Kidney (tissue), 14 donors: ENCODE results near the gene P2RX6. TPM values are rescaled to one million over a fixed set of nuclear protein-coding genes. Genes with fewer than 3 reads are reported as not detected.
"Not testable (repeated sequence)": the region's sequence is repeated elsewhere in the genome, so short reads cannot be mapped to it uniquely, and the experiment has no call there.

ENCODE experiments used
- DNase-seq, 5 donors: peaks; one replicate each; pipeline ENCODE4 v3.0.0-alpha.2; 2013 to 2020
- FAIRE-seq: peaks from 2 replicates; lab custom pipeline; 2012; peaks lifted over from hg19 to GRCh38; lab: Jason Lieb, UNC
- H3K27ac ChIP-seq, 2 donors: one replicate each; pipeline ENCODE4 v1.7.0; 2013; ENCODE audit warnings: low read depth in 2 of 2, low read length in 2 of 2, inconsistent platforms in 1 of 2
- H3K27me3 ChIP-seq: one replicate; pipeline ENCODE4 v1.7.1; 2013; ENCODE audit warnings: low read length, inconsistent platforms; ENCODE audit not compliant: control insufficient read depth, insufficient read depth
- H3K36me3 ChIP-seq, 3 donors: one replicate each; pipeline versions ENCODE4 v1.7.0 to v1.7.1; 2013; ENCODE audit warnings: low read length in 3 of 3, control low read depth in 1 of 3, inconsistent platforms in 1 of 3; ENCODE audit not compliant: insufficient read depth in 3 of 3, control insufficient read depth in 2 of 3
- H3K4me1 ChIP-seq, 3 donors: one replicate each; pipeline versions ENCODE4 v1.7.0 to v1.7.1; 2013; ENCODE audit warnings: low read length in 3 of 3, inconsistent platforms in 1 of 3, low read depth in 1 of 3; ENCODE audit not compliant: control insufficient read depth in 2 of 3, insufficient read depth in 2 of 3
- H3K4me3 ChIP-seq, 3 donors: one replicate each; pipeline versions ENCODE4 v1.7.0 to v1.8.1; 2013; ENCODE audit warnings: low read length in 3 of 3, control low read depth in 1 of 3, inconsistent platforms in 1 of 3
- H3K9ac ChIP-seq, 3 donors: one replicate each; pipeline versions ENCODE4 v1.7.0 to v1.7.1; 2013; ENCODE audit warnings: low read length in 3 of 3, control low read depth in 1 of 3, inconsistent platforms in 1 of 3
- H3K9me3 ChIP-seq, 3 donors: one replicate each; pipeline versions ENCODE4 v1.7.0 to v1.7.1; 2013; ENCODE audit warnings: low read length in 3 of 3, control low read depth in 1 of 3, inconsistent platforms in 1 of 3; ENCODE audit not compliant: control insufficient read depth in 2 of 3, insufficient read depth in 1 of 3
- intact Hi-C: fragments of 100-400 bp; cut with DNase I; formaldehyde crosslinking; loops from one replicate; pipeline ENCODE4 v1.11.1; 2022
- polyA plus RNA-seq: library from polyadenylated mRNA; stranded (reverse); fragments of 350-450 nt; fragmentation: Illumina TruSeq; extraction: RNeasy Lipid Tissue Mini Kit (QIAGEN cat#74804); gene quantifications from one replicate; pipeline ENCODE4 v1.2.3, GENCODE V29; 2014; ENCODE audit warnings: low read depth, low replicate concordance; ENCODE audit not compliant: insufficient read depth
- total RNA-seq: library from RNA; stranded (reverse); fragmentation: NEBNext Ultra II Directional; extraction: Animal tissue kit (Norgen Biotek cat#: 25700); gene quantifications from one replicate; pipeline ENCODE4 v1.2.1, GENCODE V29; 2021
- TF ChIP-seq, protein P1 (sequence below): IDR thresholded peaks from 3 replicates; pipeline ENCODE4 v1.5.1; 2012; ENCODE audit warnings: mild to moderate bottlenecking, moderate library complexity, borderline replicate concordance; ENCODE audit not compliant: insufficient read depth; ENCODE audit errors: extremely low read depth
- donor health status: control.
- donor health status: control.
- donor health status: control.
- donor health status: control.
- donor health status: control.
- donor health status: DM: yes; HTN: yes; CAD: no.
- donor health status: Normal renal cell carcinoma (clear cell type).

The P2RX6 gene
- total and polyA plus RNA-seq, 2 donors from 2014 or later, result 1.0 to 1.6 TPM

GRCh38 chr22:21038405-21038804 is 23.4 kb downstream of the P2RX6 start:
- Histone ChIP-seq H3K27ac (no peak overlapping the region), H3K9ac (no peak overlapping the region), H3K4me3 (no peak overlapping the region), H3K9me3 (no peaks in the 10 kb centered on the region), H3K27me3 (no peaks in the 10 kb centered on the region), H3K36me3 (no peaks in the 10 kb centered on the region), H3K4me1 (no peaks in the 10 kb centered on the region)
- no peak for FAIRE-seq
- TF ChIP-seq, protein P1, sequence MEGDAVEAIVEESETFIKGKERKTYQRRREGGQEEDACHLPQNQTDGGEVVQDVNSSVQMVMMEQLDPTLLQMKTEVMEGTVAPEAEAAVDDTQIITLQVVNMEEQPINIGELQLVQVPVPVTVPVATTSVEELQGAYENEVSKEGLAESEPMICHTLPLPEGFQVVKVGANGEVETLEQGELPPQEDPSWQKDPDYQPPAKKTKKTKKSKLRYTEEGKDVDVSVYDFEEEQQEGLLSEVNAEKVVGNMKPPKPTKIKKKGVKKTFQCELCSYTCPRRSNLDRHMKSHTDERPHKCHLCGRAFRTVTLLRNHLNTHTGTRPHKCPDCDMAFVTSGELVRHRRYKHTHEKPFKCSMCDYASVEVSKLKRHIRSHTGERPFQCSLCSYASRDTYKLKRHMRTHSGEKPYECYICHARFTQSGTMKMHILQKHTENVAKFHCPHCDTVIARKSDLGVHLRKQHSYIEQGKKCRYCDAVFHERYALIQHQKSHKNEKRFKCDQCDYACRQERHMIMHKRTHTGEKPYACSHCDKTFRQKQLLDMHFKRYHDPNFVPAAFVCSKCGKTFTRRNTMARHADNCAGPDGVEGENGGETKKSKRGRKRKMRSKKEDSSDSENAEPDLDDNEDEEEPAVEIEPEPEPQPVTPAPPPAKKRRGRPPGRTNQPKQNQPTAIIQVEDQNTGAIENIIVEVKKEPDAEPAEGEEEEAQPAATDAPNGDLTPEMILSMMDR, result no peak
- no peak for DNase-seq
- intact Hi-C loops, result no loop called here

- H3K36me3 ChIP-seq, H3K27ac ChIP-seq, FAIRE-seq, DNase-seq, H3K4me1 ChIP-seq, H3K27me3 ChIP-seq, H3K4me3 ChIP-seq, H3K9me3 ChIP-seq, intact Hi-C loops, H3K9ac ChIP-seq: not testable (repeated sequence)
Observed at GRCh38 chr22:21039158-21039557, 24.2 kb downstream of the P2RX6 start.

DNA sequence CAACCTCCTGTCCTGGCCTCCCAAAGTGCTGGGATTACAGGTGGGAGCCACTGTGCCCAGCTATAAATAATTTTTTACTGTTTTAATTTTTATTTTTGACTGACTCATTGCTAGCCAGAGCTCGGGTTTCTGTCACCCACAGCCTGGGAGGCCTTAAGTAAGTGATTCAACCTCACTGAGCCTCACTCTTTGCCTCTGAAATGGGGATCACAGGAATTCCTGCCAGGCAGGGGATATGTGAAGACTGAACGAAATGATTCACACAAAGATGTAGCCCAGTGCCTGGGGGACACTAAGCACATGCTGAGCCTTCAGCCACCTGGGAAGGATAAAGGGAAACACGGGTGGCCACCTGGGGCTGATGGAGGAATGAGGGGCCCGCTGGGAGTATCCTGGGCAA is 27.0 kb downstream of the P2RX6 start:
- DNase-seq (no peak), FAIRE-seq (no peak)
- intact Hi-C loops, result no loop called here
- Histone ChIP-seq H3K9ac (no peak overlapping the region), H3K4me3 (no peak overlapping the region), H3K27me3 (no peaks in the 10 kb centered on the region), H3K4me1 (peaks cover 0 to 6% (median 0%) of the 10 kb centered on the region in 3 donors), H3K27ac (no peak overlapping the region), H3K9me3 (no peaks in the 10 kb centered on the region), H3K36me3 (no peaks in the 10 kb centered on the region)
- TF ChIP-seq, protein P1, result no peak

DNA sequence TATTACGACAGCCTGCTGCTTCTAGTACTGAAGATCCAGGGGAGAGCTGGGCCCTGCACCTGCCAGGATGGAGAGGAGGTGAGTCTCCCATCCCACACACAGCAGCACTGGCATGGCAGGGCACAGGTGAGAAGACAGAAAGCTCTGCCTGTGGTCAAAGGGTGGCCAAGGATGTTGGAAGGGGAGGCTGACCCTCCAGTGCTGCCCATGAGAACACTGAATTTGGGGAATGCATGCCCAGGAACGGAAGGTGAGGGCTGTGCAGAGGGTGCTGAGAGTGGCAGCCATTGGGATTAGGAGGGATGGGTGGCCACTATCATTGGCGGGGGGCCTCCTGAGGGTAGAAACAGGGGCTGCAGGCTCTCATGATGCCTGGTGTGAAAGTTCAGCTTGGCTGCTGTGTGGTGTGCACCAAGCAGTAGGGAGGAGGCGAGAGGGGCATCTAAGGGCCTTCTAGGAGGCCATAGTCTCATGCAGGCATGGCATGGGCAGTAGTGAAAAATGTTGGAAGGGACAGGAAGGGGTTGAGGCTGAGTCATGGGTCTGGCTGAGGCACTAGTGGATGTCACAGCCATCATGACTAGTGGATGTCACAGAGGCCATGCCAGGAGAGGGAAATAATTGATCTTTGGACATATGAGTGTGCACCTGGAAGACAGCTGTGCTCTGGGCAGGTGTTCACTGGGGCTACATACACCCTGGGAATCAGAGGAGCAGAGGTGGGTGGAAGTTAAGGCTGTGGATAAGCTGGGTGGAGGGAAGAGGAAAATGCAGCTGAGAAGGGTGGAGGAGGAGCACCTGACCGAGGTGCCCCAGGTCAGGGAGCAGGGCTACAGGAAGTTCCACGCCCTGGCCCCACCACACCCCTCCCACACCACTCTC is 28.3 kb downstream of the P2RX6 start:
- H3K27me3 ChIP-seq, result no peaks in the 10 kb centered on the region
- TF ChIP-seq, protein P1, result no peak
- no peak overlapping the region for H3K9ac ChIP-seq
- no peak overlapping the region for H3K4me3 ChIP-seq
- no peak for DNase-seq
- peaks cover 0 to 6% (median 0%) of the 10 kb centered on the region in 3 donors for H3K4me1 ChIP-seq
- H3K27ac ChIP-seq, result no peak overlapping the region
- intact Hi-C loops, result no loop called here
- FAIRE-seq, result no peak
- H3K36me3 ChIP-seq, result no peaks in the 10 kb centered on the region
- no peaks in the 10 kb centered on the region for H3K9me3 ChIP-seq
